ENCODE measurements around the gene MYO1E. TPM values are rescaled to one million over a fixed set of nuclear protein-coding genes. Genes with fewer than 3 reads are reported as not detected.

MYO1E gene
- polyA plus RNA-seq, 5 donors = 29.3 to 48.4 (median 40.2) TPM

Other genes with a start within 250 kb of the MYO1E start
- under 1 TPM in 3 of 5 donors, not detected in 2; 0.08 to 0.13 (median 0.10) TPM for gene LDHAL6B, start 166.0 kb downstream of the MYO1E start, polyA plus RNA-seq (ENCODE audit: insufficient read depth in 1 of 5, insufficient read length in 5 of 5, low replicate concordance in 1 of 5)
- gene FAM81A, start 65.3 kb upstream of the MYO1E start, polyA plus RNA-seq (ENCODE audit: insufficient read depth in 1 of 5, insufficient read length in 5 of 5, low replicate concordance in 1 of 5) = 1 to 10 TPM; 2.6 to 4.0 (median 3.1) TPM
- gene GCNT3, start 238.9 kb upstream of the MYO1E start, polyA plus RNA-seq (ENCODE audit: insufficient read depth in 1 of 5, insufficient read length in 5 of 5, low replicate concordance in 1 of 5) = under 1 TPM; 0.34 to 0.94 (median 0.52) TPM

All from right lung (tissue), 5 donors.